Measurements from ENCODE around the gene SMIM14.
"Not testable (repeated sequence)": the region's sequence is repeated elsewhere in the genome, so short reads cannot be mapped to it uniquely, and the experiment has no call there.

The SMIM14 gene

GRCh38 chr4:39638354-39639239 is at the start of gene SMIM14:
TSS of gene SMIM14 (minus strand) at chr4:39638865. CDS start at chr4:39605145, 33,720 bp downstream.
- TF ChIP-seq CTCF (IDR thresholded peaks at IDR 0.05; ENCODE audit: extremely low read depth, missing control alignments), result no peak
- DNase-seq (ENCODE audit: low spot score), result peak; percentile 85

- no peak for TF ChIP-seq CTCF (IDR thresholded peaks at IDR 0.05; ENCODE audit: extremely low read depth, missing control alignments)
Observed at GRCh38 chr4:39687014-39687413, 48.3 kb upstream of the SMIM14 start.

GRCh38 chr4:39685990-39686389 is 47.3 kb upstream of the SMIM14 start:
- no peak for DNase-seq (ENCODE audit: low spot score)
- no peak for TF ChIP-seq CTCF (IDR thresholded peaks at IDR 0.05; ENCODE audit: extremely low read depth, missing control alignments)

More at GRCh38 chr4:39687014-39687413, 48.3 kb upstream of the SMIM14 start:
- no peak for DNase-seq (ENCODE audit: low spot score)

- peak; percentile 44 for DNase-seq (ENCODE audit: low spot score)
- TF ChIP-seq CTCF (IDR thresholded peaks at IDR 0.05; ENCODE audit: extremely low read depth, missing control alignments), result no peak
Observed at GRCh38 chr4:39682138-39682537, 43.5 kb upstream of the SMIM14 start.

- not testable (repeated sequence) for DNase-seq (ENCODE audit: low spot score)
Observed at GRCh38 chr4:39681003-39681402, 42.3 kb upstream of the SMIM14 start.

- DNase-seq (ENCODE audit: low spot score), result not testable (repeated sequence)
Observed at GRCh38 chr4:39675681-39676080, 37.0 kb upstream of the SMIM14 start.

- not testable (repeated sequence) for DNase-seq (ENCODE audit: low spot score)
Observed at GRCh38 chr4:39670296-39670695, 31.6 kb upstream of the SMIM14 start.

- TF ChIP-seq CTCF (IDR thresholded peaks at IDR 0.05; ENCODE audit: extremely low read depth, missing control alignments), result no peak
- no peak for DNase-seq (ENCODE audit: low spot score)
Observed at GRCh38 chr4:39668887-39669286, 30.2 kb upstream of the SMIM14 start.

- no peak for DNase-seq (ENCODE audit: low spot score)
- no peak for TF ChIP-seq CTCF (IDR thresholded peaks at IDR 0.05; ENCODE audit: extremely low read depth, missing control alignments)
Observed at GRCh38 chr4:39667706-39668105, 29.0 kb upstream of the SMIM14 start.

Data from GM20000 (cell line).